Gastrocnemius medialis (tissue), 4 donors: Measurements from ENCODE around the gene AUTS2.

Source experiments
- POLR2A ChIP-seq, 2 donors: fragments of 450-650 bp; IDR thresholded peaks; one replicate each; pipeline ENCODE4 v1.6.1; 2017; ENCODE audit warnings: antibody characterized with exemption in 2 of 2, mild to moderate bottlenecking in 2 of 2, moderate library complexity in 2 of 2
- TF ChIP-seq, protein P1 (sequence below), 5 experiments: fragments of 450-650 bp in 3 of 5; fragments of 200-600 bp in 2 of 5; sonication (generic) in 2 of 5; IDR thresholded peaks in 4 of 5; conservative IDR thresholded peaks in 1 of 5; 1 replicate in 4 of 5; 2 replicates in 1 of 5; pipeline ENCODE4 v1.5.1; 2016 to 2019; ENCODE audit warnings: antibody characterized with exemption in 5 of 5, mild to moderate bottlenecking in 3 of 5, moderate library complexity in 3 of 5

GRCh38 chr7:69801729-69802682 is 203.7 kb downstream of the AUTS2 start:
- TF ChIP-seq POLR2A (IDR thresholded peaks at IDR 0.05): no peak
- TF ChIP-seq, protein P1, sequence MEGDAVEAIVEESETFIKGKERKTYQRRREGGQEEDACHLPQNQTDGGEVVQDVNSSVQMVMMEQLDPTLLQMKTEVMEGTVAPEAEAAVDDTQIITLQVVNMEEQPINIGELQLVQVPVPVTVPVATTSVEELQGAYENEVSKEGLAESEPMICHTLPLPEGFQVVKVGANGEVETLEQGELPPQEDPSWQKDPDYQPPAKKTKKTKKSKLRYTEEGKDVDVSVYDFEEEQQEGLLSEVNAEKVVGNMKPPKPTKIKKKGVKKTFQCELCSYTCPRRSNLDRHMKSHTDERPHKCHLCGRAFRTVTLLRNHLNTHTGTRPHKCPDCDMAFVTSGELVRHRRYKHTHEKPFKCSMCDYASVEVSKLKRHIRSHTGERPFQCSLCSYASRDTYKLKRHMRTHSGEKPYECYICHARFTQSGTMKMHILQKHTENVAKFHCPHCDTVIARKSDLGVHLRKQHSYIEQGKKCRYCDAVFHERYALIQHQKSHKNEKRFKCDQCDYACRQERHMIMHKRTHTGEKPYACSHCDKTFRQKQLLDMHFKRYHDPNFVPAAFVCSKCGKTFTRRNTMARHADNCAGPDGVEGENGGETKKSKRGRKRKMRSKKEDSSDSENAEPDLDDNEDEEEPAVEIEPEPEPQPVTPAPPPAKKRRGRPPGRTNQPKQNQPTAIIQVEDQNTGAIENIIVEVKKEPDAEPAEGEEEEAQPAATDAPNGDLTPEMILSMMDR (IDR thresholded peaks at IDR 0.05 in 4 of 5, conservative IDR thresholded peaks at IDR 0.05 in 1 of 5): no peak
